HG03558 (cell line): ENCODE data around the gene CMYA5.
"Not testable (repeated sequence)": the region's sequence is repeated elsewhere in the genome, so short reads cannot be mapped to it uniquely, and the experiment has no call there.

ENCODE experiments used
- ATAC-seq: cut with Tn5 transposase; IDR thresholded peaks from one replicate; pipeline ENCODE4 v1.9.1; 2021; ENCODE audit warnings: moderate number of reproducible peaks; ENCODE audit not compliant: unreplicated experiment; ENCODE audit errors: extremely low read depth

The CMYA5 gene

GRCh38 chr5:79746642-79747569 is 57.3 kb downstream of the CMYA5 start:
- no peak for ATAC-seq

GRCh38 chr5:79750611-79751510 is 61.2 kb downstream of the CMYA5 start:
- ATAC-seq = no peak

GRCh38 chr5:79753092-79753491 is 63.5 kb downstream of the CMYA5 start:
- no peak for ATAC-seq

GRCh38 chr5:79753877-79754645 is 64.4 kb downstream of the CMYA5 start:
- ATAC-seq = no peak

- no peak for ATAC-seq
Observed at GRCh38 chr5:79754865-79755555, 65.4 kb downstream of the CMYA5 start.

- ATAC-seq = no peak
Observed at GRCh38 chr5:79756076-79756475, 66.4 kb downstream of the CMYA5 start.

- ATAC-seq = no peak
Observed at GRCh38 chr5:79759436-79759835, 69.8 kb downstream of the CMYA5 start.

GRCh38 chr5:79759848-79760247 is 70.2 kb downstream of the CMYA5 start:
- no peak for ATAC-seq

- no peak for ATAC-seq
Observed at GRCh38 chr5:79762929-79763328, 73.3 kb downstream of the CMYA5 start.

- ATAC-seq = not testable (repeated sequence)
Observed at GRCh38 chr5:79764147-79764546, 74.5 kb downstream of the CMYA5 start.

GRCh38 chr5:79771387-79771786 is 81.8 kb downstream of the CMYA5 start:
- ATAC-seq = no peak

GRCh38 chr5:79772651-79773050 is 83.0 kb downstream of the CMYA5 start:
- no peak for ATAC-seq

GRCh38 chr5:79773612-79774011 is 84.0 kb downstream of the CMYA5 start:
- no peak for ATAC-seq

GRCh38 chr5:79774171-79774854 is 84.7 kb downstream of the CMYA5 start:
- no peak for ATAC-seq

- ATAC-seq = no peak
Observed at GRCh38 chr5:79774855-79775237, 85.2 kb downstream of the CMYA5 start.

- ATAC-seq = not testable (repeated sequence)
Observed at GRCh38 chr5:79784741-79785140, 95.1 kb downstream of the CMYA5 start.

GRCh38 chr5:79785983-79786382 is 96.3 kb downstream of the CMYA5 start:
- ATAC-seq = no peak

GRCh38 chr5:79787448-79787847 is 97.8 kb downstream of the CMYA5 start:
- no peak for ATAC-seq

GRCh38 chr5:79791843-79792242 is 102.2 kb downstream of the CMYA5 start:
- no peak for ATAC-seq
